Stimulated activated CD4-positive, alpha-beta T cell treated with anti-CD3 and anti-CD28 coated beads, Interleukin-4, amount 100 ng/mL, for 24 hours (primary cell): ENCODE results near the gene TNS1.

Source experiments
- DNase-seq: peaks from one replicate; pipeline ENCODE4 v3.0.0-alpha.2; 2020

The TNS1 gene

DNA sequence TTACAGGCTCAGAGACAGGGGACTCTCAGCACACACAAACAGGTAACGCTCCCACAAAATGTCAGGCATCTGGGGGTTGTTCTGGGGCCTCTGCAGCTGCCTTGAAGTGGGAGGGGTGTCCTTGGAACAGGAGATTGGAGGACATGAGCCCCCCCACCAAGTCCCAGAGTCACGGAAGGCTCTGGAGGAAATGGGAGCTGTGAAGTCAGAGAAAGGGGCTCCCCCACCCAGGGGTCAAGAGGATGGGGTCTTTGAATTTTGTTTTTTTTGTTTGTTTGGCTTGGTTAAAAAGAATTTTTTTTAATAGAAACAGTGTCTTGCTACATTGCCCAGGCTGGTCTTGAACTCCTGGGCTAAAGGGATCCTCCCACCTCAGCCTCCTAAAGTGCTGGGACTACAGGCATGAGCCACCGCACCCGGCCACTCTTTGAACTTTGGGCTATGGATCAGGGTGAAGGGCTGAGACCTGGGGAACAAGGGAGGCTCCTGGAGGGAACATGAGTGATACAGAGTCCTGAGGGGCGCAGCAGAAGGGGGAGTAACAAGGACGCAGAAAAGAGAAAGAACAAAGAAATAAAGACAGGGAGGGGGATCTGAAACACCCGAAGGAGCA lies 46.8 kb downstream of the TNS1 start:
- DNase-seq, result no peak

DNA sequence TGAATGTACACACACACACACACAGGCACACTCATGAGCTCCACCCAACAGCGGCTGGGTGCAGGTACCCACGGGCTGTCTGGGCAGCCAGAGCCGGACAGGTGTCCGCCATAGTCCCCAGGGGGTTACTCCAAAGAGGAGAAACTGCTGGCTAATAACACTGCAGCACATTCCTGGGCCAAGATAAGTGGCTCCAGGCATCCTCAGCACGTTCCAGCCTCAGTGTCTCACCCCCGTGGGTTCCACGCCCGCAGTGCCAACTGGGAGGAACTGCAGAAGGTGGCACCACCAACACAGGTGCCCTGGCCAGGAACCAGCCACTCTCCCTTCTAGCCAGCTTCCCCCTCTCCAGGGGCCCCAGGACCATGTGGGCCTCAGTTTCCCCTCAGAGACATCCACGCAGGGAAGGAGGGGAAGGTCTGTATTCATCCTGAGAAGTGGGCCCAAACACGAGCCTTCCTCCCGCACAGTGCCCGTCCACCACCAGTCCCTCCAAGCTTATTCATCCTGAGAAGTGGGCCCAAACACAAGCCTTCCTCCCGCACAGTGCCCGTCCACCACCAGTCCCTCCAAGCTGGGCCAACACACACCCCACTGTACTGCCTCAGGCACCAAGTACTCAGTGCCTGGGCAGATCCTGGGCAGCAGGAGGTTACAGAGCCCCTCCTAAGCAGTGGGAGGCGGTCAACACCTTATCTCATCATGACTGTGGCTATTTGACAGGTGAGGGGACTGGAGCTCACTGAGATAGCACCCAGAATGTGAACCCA lies 47.6 kb downstream of the TNS1 start:
- DNase-seq, result no peak

DNA sequence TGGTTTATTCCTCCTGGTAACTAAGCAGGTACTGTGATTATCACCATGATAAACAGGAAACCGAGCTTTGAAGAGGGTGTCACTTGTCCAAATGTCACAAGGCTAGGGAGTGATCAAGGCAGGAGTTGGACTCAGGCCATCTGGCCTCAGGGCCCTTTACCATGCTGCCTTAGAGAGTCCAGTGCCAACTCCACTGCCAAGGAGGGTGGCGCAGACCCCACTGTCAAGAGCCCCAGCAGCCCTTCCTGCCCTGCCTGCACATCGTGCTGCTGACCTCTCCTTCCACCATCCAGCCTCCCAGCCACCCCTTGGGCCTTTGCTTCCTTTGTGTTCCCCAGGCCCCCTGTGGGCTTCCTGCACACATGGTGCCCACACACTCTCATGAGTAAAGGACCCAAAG lies 48.3 kb downstream of the TNS1 start:
- no peak for DNase-seq

DNA sequence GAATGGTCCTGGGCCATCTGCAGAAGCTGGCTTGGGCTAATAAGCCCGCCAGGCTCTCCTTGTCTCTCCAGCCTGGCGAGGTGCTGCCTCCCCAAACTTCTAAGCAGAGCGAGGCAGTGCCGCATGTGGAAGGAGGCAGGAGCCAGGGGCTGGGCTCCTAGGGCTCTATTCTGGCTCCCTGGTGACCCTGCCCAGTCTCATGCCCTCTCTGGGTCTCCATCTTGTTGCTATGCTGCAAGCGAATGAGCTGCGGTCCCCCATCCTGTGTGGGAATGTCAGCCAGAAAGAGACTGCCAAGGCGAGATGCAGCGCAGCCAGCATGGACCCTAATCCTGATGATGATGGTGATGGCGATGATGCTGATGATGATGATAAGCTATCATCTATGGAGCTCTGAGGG lies 48.7 kb downstream of the TNS1 start:
- DNase-seq, result no peak

DNA sequence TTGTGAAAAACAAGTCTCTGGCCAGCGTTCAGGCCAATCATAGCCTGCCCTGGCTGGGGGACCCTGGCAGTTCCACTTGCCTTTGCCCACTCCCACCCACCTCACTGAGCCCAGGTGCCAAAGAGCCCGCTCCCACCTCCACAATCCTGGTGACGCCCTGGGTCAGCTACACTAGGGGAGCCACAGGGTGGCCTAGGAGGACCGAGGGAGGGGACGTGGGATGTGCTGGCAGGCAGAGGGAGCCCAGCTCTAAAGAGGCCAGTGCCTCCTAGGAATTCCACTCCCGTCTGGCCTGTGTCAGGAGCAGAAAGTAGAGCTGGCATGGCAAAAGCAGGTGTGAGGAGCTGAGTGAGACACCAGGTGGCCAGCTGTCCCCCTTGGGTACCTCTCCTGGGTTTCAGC lies 49.3 kb downstream of the TNS1 start:
- DNase-seq, result no peak

DNA sequence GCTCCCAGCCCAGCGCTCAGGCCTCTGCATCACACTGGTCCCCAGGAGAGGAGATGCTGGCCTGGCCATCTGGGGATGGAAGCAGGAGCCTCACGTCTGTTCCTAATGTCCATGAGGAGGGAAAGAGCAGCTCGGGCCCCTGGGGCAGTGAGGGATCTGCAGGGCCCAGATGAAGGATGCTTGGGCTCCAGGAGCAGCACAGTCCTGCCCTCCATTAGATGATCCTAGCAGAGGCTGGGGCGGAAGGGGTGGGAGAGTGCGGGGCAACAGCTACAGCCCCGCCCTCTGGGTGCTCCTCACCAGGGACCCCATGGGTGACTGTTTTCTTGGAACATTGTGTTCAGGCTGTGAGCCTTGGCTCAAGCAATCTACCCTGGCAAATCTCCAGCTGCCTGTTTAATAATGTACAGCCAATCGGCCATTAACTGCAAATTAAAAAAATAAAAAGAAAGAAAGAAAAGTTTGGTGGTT lies 49.7 kb downstream of the TNS1 start:
- no peak for DNase-seq

DNA sequence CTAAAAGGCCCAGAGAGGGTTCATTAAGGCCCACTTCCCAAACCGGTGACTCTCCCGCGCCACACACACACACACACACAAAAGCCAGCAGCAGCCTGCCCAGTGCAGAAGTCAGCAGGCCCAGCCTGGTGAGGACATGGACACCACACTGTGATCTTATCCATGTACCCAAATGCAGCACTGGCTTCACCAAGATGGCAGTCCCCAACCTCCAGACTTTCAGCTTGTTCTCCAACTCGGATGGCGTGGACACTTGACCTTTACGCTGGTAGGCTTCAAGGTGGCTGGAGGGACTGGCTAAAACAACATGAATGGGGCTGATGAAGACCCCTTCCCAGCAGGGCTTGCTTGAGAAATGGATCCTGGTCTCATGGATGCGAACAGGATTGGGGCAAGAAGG lies 50.4 kb downstream of the TNS1 start:
- no peak for DNase-seq

DNA sequence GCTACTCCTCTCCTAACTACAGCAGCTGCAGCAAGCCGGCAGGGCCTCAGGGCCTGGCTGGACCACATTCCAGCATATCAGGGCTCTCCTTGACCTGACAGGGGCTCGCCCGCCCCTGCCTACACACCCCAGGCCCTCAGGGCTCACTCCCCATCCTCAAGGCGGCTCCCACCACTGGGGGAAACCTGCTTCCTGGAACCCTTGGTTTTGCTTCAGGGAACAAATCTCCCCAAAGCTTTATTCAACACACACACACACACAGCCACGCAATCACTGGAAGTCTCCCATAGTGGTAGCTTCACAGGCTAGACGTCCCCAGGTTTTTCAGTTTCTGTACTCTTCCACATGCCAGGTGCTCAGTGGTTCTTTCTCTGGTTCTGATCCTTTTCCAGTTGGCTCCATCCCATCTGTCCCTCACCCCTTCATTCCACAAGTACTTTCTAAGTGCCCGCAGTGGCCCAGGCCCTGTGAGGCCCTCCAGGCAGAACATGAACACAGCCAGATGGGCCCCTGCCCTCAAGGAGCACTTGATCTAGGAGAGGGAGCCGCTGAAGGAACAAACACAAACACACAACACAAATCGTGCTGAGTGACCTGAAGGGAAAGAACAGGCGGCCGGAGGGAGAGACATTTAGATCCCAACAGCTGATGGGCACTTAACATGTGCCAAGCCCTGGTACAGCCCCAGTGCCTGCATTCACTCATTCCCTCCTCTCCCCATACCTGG lies 51.1 kb downstream of the TNS1 start:
- DNase-seq, result no peak

DNA sequence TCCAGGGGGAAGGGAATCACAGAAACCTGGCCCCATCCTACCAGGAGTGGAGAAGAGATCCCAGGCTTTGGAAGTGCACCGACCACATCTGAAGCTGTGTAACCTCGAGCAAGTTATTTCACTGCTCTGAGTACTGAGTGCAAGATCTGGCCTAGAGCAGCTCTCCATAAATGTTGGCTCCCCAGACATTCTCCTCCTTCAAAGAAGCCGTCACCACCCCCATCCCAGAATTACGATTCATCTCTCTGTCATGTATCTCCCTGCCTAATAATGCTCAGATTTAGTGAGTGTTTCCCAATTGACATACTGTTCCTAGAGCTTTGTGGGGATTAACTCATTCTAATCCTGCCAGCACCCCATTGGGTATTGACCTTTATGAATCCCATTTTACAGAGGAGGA lies 51.7 kb downstream of the TNS1 start:
- DNase-seq, result no peak

DNA sequence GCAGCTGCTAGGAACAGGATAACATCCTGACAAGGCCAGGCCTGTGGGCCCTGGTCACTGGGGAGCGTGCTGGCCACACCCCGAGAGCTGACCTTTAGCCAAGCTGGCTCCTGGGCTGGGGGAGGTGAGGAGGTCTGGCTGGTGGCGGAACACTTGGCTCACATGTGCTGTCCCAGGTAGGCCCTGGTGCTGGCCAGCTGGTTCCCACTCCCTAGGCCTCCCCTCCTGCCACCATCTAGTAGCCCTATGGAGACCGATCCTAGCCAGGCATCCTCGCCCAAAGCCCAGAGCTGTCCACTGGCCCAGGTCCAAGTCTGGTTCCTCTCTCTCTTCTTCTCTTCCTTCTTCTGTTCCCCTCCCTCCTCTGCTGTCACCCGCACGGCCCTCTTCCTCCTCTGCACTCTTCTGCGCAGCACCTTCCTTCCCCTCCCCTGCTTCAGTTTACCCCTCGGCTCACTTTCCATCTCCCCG lies 52.4 kb downstream of the TNS1 start:
- DNase-seq, result no peak

DNA sequence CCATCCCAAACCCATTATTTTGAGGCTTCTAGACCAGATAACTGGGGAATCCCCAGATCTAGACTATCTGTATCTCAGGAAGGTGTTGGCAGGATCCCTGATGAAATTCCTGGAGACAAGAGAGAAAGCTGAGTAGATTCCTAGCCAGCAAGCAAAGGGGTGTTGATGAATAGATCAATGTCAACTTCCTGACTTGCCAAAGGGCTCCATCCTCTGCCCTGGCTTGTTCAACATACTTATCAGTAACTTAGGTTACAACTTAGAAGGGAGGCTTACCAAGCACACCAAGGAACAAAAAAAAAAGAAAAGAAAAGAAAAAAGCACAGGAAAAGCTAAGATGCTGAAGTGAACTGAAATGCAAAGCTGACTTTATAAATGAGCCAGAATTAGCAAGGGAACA lies 53.3 kb downstream of the TNS1 start:
- no peak for DNase-seq

DNA sequence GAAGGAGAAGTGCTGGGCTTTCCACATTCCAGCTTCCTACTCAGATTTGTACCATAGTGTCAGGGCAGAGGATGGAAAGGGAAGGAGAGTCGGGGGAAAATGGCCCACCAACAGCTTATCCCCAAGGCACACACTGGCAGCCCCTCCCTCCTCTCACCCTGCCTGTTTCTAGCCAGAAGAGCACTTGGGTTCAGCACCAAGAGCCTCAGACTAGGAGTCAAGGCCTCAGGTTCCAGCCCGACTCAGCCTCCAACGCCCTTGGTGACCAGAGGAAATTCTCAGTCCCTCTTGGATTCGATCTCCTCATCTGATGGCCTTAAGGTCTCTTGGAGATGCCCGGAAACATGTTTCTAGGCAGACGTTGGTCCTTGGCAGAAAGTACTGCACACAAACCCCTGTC lies 53.9 kb downstream of the TNS1 start:
- no peak for DNase-seq

DNA sequence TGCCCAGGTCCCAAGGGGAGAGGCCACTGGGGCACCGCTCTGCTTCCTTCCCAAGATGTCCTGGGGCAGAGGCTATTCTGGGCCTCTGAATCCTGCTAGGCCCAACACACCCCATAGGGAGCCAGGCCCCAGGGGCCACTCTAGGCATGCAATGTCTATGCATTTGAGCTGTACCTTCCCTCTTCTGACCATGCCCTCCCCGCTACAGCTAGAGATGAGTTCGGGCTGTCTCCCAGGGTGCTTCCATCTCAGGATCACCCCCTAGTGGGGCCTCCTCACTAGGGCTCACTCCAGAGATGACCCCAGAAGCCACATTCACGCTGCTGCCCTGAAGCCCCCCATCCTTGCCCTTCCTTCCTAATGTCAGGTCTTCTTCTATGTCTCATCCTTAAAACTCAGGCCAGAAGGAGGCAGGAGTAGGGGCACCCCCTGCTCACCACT lies 54.4 kb downstream of the TNS1 start:
- DNase-seq, result no peak

DNA sequence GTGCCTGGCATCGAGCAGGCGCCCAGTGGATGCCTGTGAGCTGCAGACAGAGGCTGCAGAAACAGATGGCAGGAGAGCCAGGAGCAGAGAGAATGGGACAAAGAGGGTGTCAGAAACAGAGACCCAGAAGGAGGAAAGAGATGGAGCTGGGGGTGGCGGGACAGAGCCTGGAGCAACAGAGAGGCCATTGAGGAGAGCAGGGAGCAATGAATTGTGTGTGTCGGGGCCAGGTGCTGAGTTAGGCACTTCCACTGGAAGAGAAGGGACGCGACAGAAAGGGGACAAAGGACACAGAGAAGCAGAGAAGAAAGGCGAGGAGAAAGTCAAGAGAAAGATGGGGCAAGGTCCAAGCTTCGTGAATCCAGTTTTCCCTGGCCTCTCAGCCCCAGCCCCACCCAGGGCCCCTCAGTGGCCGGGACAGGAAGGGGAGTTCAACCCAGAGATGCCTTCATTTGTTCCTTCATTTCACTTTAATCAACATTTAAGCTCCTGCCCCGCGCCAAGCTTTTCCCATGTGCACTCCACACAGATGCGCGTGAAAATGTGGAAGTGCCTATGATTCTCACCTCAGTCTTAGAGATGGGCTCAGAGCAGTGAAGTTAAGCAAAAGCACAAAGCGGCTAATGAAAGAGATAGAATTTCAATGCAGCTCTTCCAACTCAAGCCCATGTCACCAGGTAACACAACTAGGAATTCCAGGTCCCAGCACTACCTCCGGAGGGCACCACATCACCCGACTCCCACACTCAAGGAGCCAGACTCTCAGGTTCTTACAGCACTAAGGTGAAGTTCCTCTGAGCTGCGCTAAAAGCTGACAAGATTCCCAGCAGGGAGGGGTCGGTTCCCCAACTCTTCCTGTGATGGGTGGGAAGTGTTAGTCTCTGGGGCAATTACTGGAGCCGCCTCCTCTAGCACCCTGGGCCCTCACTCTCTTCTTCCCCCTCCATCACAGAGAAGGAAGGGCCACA lies 55.1 kb downstream of the TNS1 start:
- DNase-seq, result no peak

DNA sequence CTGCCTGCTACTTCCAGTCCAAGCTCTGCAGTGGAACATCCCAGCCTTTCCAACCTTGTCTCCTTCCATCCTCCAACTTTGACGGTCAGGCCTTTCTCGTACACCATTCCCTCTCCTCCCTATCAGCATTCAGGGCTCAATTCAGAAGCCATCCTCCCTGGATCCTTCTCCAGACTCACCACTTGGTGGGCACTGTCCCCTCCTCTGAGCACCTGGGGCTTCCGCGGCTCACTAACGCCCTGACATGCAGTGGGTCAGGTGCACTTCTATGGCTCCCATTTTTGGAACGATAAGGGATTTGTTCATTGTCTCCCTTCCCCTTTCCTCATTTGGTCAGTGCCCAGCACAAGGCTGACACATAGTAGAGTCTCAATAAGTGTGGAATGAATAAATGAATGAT lies 56.7 kb downstream of the TNS1 start:
- DNase-seq, result no peak

DNA sequence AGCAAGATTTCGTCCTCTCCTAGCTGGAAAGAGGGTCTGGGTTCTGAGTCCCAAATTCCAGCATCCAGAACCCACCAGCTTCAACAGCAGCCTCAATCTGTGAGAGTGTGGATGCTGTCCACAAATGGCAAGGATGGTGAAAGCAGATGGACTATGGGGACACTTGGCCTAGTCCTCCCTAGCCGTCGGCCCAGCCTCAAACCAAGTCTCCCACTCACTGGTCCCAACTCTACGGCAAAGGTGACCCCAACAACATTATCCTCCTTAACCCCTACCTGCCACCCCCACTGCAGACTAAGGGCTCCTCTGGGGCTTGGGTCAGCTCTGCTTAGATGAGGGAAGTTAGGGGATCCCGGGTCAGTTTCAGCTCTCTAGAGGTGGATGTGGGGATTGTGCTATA lies 57.3 kb downstream of the TNS1 start:
- DNase-seq, result no peak

DNA sequence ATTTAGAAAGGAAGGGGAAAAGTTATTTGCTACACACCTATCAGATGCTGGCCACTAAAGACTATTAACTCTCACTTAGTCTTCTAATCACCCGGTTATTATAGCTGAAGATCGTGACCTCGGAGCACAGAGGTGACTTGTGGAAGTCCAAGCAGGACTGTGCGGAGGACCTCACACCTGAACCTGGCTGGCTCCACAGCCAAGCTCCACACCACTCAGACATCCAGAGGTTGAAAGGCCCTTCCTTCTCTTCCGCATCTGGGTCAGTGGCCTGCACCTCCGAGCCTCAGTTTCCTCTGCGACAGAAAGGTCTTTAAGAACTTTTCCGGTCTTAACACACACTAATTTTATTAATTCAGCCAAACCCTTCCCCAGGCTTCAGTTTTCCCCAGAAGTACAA lies 57.9 kb downstream of the TNS1 start:
- DNase-seq, result no peak

DNA sequence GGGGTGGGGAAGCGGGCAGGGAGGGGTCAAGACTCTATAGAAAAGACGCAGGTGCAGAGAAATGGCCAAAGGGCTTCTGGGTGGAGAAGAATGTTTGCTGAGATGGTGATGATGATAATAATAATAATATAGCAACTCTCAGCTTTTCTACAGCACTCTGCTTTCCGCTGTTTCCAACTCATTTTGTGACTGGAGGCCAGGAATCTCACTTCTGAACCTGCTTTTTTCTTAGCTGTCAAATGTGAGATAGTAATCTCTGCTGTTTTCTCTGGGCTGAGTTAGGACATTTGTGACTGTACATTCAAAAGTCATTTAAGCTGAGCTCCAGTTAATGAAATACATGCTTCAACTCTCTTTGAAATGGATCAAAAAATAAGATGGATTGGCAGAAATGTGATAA lies 58.4 kb downstream of the TNS1 start:
- DNase-seq, result no peak

DNA sequence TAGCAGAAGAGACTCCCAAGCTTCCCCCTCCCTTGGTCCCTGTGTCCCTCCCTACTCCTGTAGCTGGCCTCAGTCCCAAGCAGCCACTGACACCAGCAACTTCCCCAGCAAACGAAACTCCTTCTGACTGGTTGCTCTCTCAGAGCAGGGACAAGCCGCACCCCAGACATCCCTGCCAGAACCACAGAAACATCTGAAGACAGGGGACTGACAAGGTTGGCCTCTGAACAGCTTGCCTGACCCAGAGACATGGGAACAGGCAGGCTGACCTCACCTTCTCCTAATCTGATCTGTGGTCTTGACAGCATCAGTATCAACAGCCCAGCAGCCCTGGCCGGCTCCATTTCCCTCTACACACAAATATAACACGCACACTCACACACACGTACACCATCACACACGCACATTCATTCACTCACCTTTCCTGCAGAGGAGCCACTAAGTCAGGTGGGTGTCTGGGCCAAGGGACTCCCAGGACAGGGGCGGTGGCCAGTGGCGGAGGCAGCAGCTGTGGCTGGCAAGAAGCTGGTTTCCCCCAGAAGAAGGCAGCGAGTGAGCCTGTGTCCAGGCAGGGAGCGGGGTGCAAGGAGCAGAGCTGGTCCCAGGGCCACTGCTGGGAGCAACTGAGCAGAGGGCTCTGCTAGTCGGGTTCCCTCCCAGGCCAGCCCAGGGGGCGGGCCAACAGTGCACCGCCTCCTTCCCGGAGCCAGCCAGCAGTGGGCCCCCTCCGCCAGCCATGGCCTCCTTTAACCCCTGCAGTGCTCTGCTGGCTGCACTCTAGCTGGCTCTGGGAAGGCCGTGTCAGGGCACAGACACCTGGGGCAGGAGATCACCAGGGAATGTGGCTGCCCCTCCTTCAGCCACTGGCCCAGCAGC lies 59.1 kb downstream of the TNS1 start:
- DNase-seq, result no peak

DNA sequence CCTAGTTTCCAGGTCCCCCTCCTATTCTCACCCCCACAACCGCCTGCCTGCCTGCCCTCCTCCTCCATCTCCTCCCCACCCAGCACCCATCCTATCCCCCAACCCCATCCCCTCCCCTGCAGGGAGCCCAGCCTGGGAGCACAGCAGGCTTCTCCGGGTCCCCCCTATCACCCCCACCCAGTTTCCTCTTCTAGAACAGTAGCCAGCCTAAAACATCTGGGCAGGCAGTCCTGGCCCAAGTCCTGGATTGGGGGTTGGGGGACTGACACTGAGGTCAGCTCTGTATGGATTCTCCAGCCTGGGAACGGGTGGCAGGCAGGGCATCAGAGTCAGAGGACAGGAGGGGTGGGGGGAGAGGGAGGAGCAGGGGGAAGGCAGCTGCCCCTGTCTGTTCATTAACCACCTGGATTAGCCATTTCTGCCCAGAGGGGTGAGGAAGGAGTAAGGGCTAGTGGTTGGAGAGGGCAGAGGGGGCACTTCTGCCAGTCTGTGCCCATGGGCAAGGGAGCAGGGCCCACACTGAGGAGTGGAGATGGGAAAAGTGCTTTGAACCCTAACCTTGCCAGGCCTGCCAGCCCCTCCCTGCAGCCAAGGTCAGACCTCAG lies 60.0 kb downstream of the TNS1 start:
- DNase-seq, result no peak
